Upper lobe of left lung (tissue), 6 donors: Measurements from ENCODE around the gene ROR2. TPM values are rescaled to one million over a fixed set of nuclear protein-coding genes. Genes with fewer than 3 reads are reported as not detected.

Source experiments
- ATAC-seq, 2 donors: fragments of 200-7000 bp; cut with Tn5 transposase; one replicate each; pipeline ENCODE4 v1.9.1; 2022; ENCODE audit warnings: mild to moderate bottlenecking in 2 of 2, moderate library complexity in 2 of 2; ENCODE audit not compliant: low FRiP score in 2 of 2
- DNase-seq, 2 donors: peaks; one replicate each; pipeline ENCODE4 v3.0.0-alpha.2; 2019 to 2020
- H3K27ac ChIP-seq, 4 donors: fragments of 200-600 bp; sonication (generic); one replicate each; pipeline ENCODE4 v1.5.1; 2016 to 2019
- H3K27me3 ChIP-seq, 4 donors: fragments of 200-600 bp; sonication (generic); one replicate each; pipeline ENCODE4 v1.5.1; 2017 to 2019
- H3K36me3 ChIP-seq, 4 donors: fragments of 200-600 bp; sonication (generic); one replicate each; pipeline ENCODE4 v1.5.1; 2016 to 2019
- H3K4me1 ChIP-seq, 4 donors: fragments of 200-600 bp; sonication (generic); one replicate each; pipeline ENCODE4 v1.5.1; 2018 to 2019
- H3K4me3 ChIP-seq, 4 donors: fragments of 200-600 bp; sonication (generic); one replicate each; pipeline ENCODE4 v1.5.1; 2017 to 2019; ENCODE audit warnings: mild to moderate bottlenecking in 2 of 4, moderate library complexity in 1 of 4
- H3K9me3 ChIP-seq, 4 donors: fragments of 200-600 bp; sonication (generic); one replicate each; pipeline ENCODE4 v1.5.1; 2018 to 2019
- CTCF ChIP-seq, 6 experiments: fragments of 450-650 bp in 4 of 6; fragments of 200-600 bp in 2 of 6; sonication (generic) in 2 of 6; IDR thresholded peaks; one replicate each; pipeline ENCODE4 v1.5.1; 2016 to 2019; ENCODE audit warnings: antibody characterized with exemption in 6 of 6
- EP300 ChIP-seq, 4 donors: sonication (generic); formaldehyde crosslinking; IDR thresholded peaks; one replicate each; pipeline ENCODE4 v1.5.1; 2017; ENCODE audit warnings: antibody characterized with exemption in 4 of 4, control low read depth in 2 of 4
- POLR2A ChIP-seq, 4 donors: fragments of 450-650 bp; IDR thresholded peaks; one replicate each; pipeline ENCODE4 v1.5.1; 2016 to 2017; ENCODE audit warnings: antibody characterized with exemption in 4 of 4, mild to moderate bottlenecking in 2 of 4
- POLR2AphosphoS5 ChIP-seq, 2 donors: sonication (generic); formaldehyde crosslinking; IDR thresholded peaks; one replicate each; pipeline ENCODE4 v1.5.1; 2017; ENCODE audit warnings: antibody characterized with exemption in 2 of 2
- WGBS, 2 donors: methylation state at CpG; one replicate each; pipeline ENCODE4 v1.1.5; 2017 to 2018; 5-methylcytosine and 5-hydroxymethylcytosine counted together
- total RNA-seq, 6 donors: library from RNA; depleted of rRNA in 4 of 6; stranded (reverse); fragments of >200 nt in 4 of 6; gene quantifications; one replicate each; pipeline versions ENCODE4 v1.1.0 to v1.2.1, GENCODE V29; 2016 to 2021
- donor health status: DM: no; HTN: no; CAD: no; lungs with moderate emphysema.
- donor health status: DM: no; HTN: yes; CAD: no; lungs with severe emphysema.

Gene ROR2
- total RNA-seq, 6 donors from 2014 or later: 2.7 to 8.1 (median 3.4) TPM

GRCh38 chr9:91564081-91564670 is 385.9 kb downstream of the ROR2 start:
- 52 to 77% methylated on average over 3 of the region's 3 CpGs for WGBS, 2 donors
- Histone ChIP-seq H3K27ac (no peak overlapping the region), H3K4me1 (no peaks in the 10 kb centered on the region), H3K4me3 (no peak overlapping the region), H3K27me3 (no peaks in the 10 kb centered on the region), H3K9me3 (peaks cover 0 to 2% (median 0%) of the 10 kb centered on the region in 4 donors), H3K36me3 (no peaks in the 10 kb centered on the region)
- ATAC-seq: no peak
- TF ChIP-seq POLR2AphosphoS5 (IDR thresholded peaks at IDR 0.05) (no peak), CTCF (IDR thresholded peaks at IDR 0.05) (no peak), POLR2A (IDR thresholded peaks at IDR 0.05) (no peak), EP300 (IDR thresholded peaks at IDR 0.05) (no peak)
- DNase-seq: no peak

- DNase-seq: no peak
- H3K4me3 ChIP-seq: no peak overlapping the region
- no peaks in the 10 kb centered on the region for H3K9me3 ChIP-seq
- no peak overlapping the region for H3K27ac ChIP-seq
- no peak for TF ChIP-seq EP300 (IDR thresholded peaks at IDR 0.05)
- TF ChIP-seq POLR2A (IDR thresholded peaks at IDR 0.05): no peak
- no peak for TF ChIP-seq CTCF (IDR thresholded peaks at IDR 0.05)
- no peak for TF ChIP-seq POLR2AphosphoS5 (IDR thresholded peaks at IDR 0.05)
- ATAC-seq: no peak
- 41 to 43% methylated on average over 3 of the region's 3 CpGs for WGBS, 2 donors
- H3K36me3 ChIP-seq: no peaks in the 10 kb centered on the region
- no peaks in the 10 kb centered on the region for H3K4me1 ChIP-seq
- H3K27me3 ChIP-seq: no peaks in the 10 kb centered on the region
Measured at GRCh38 chr9:91562416-91562815, 387.6 kb downstream of the ROR2 start.

- H3K9me3 ChIP-seq: no peaks in the 10 kb centered on the region
- no peaks in the 10 kb centered on the region for H3K27me3 ChIP-seq
- 84 to 85% methylated on average over 2 of the region's 2 CpGs for WGBS, 2 donors
- TF ChIP-seq POLR2A (IDR thresholded peaks at IDR 0.05) (no peak), CTCF (IDR thresholded peaks at IDR 0.05) (no peak), POLR2AphosphoS5 (IDR thresholded peaks at IDR 0.05) (no peak), EP300 (IDR thresholded peaks at IDR 0.05) (no peak)
- no peak overlapping the region for H3K4me3 ChIP-seq
- ATAC-seq: no peak
- H3K36me3 ChIP-seq: no peaks in the 10 kb centered on the region
- DNase-seq: no peak
- H3K27ac ChIP-seq: no peak overlapping the region
- no peaks in the 10 kb centered on the region for H3K4me1 ChIP-seq
Measured at GRCh38 chr9:91560301-91560700, 389.7 kb downstream of the ROR2 start.

GRCh38 chr9:91558879-91559278 is 391.1 kb downstream of the ROR2 start:
- ATAC-seq (no peak), DNase-seq (no peak)
- Histone ChIP-seq H3K9me3 (no peaks in the 10 kb centered on the region), H3K4me1 (no peaks in the 10 kb centered on the region), H3K27ac (no peak overlapping the region), H3K27me3 (no peaks in the 10 kb centered on the region), H3K36me3 (no peaks in the 10 kb centered on the region), H3K4me3 (no peak overlapping the region)
- no peak for TF ChIP-seq POLR2AphosphoS5 (IDR thresholded peaks at IDR 0.05)
- no peak for TF ChIP-seq CTCF (IDR thresholded peaks at IDR 0.05)
- no peak for TF ChIP-seq EP300 (IDR thresholded peaks at IDR 0.05)
- TF ChIP-seq POLR2A (IDR thresholded peaks at IDR 0.05): no peak
- WGBS, 2 donors: 80 to 83% methylated on average over 2 of the region's 2 CpGs

GRCh38 chr9:91558395-91558794 is 391.6 kb downstream of the ROR2 start:
- ATAC-seq (no peak), DNase-seq (no peak)
- H3K27ac ChIP-seq: no peak overlapping the region

More at GRCh38 chr9:91558395-91558794, 391.6 kb downstream of the ROR2 start:
- TF ChIP-seq POLR2AphosphoS5 (IDR thresholded peaks at IDR 0.05) (no peak), POLR2A (IDR thresholded peaks at IDR 0.05) (no peak), EP300 (IDR thresholded peaks at IDR 0.05) (no peak), CTCF (IDR thresholded peaks at IDR 0.05) (no peak)
- WGBS, 2 donors: 88 to 94% methylated on average over 3 of the region's 3 CpGs
- Histone ChIP-seq H3K27me3 (no peaks in the 10 kb centered on the region), H3K4me1 (no peaks in the 10 kb centered on the region), H3K36me3 (no peaks in the 10 kb centered on the region), H3K4me3 (no peak overlapping the region), H3K9me3 (no peaks in the 10 kb centered on the region)
